Left lung (tissue), 10 donors: Measurements from ENCODE around the gene MAST1. TPM values are rescaled to one million over a fixed set of nuclear protein-coding genes. Genes with fewer than 3 reads are reported as not detected.

Experiments used
- ATAC-seq: fragments of 200-7000 bp; cut with Tn5 transposase; one replicate; pipeline ENCODE4 v1.9.1; 2020; ENCODE audit warnings: moderate library complexity
- DNase-seq, 4 donors: peaks; one replicate each; pipeline ENCODE4 v3.0.0-alpha.2; 2013 to 2020
- H3K27ac ChIP-seq, 2 donors: fragments of 200-600 bp; sonication (generic) in 1 of 2; one replicate each; pipeline versions ENCODE4 v1.5.0 to v1.8.0; 2020 to 2021
- H3K27me3 ChIP-seq, 2 donors: fragments of 200-600 bp; sonication (generic) in 1 of 2; one replicate each; pipeline versions ENCODE4 v1.5.0 to v1.8.0; 2020 to 2021
- H3K36me3 ChIP-seq, 2 donors: fragments of 200-600 bp; sonication (generic) in 1 of 2; one replicate each; pipeline versions ENCODE4 v1.5.0 to v1.8.0; 2020 to 2021
- H3K4me1 ChIP-seq, 2 donors: fragments of 200-600 bp; one replicate each; pipeline ENCODE4 v1.8.0; 2021
- H3K4me3 ChIP-seq, 2 donors: fragments of 200-600 bp; sonication (generic) in 1 of 2; one replicate each; pipeline versions ENCODE4 v1.5.0 to v1.8.0; 2020 to 2021; ENCODE audit warnings: mild to moderate bottlenecking in 1 of 2
- H3K9me3 ChIP-seq, 2 donors: fragments of 200-600 bp; sonication (generic) in 1 of 2; one replicate each; pipeline versions ENCODE4 v1.5.0 to v1.8.0; 2020 to 2021
- CTCF ChIP-seq, 2 donors: fragments of 200-600 bp; sonication (generic) in 1 of 2; IDR thresholded peaks; one replicate each; pipeline versions ENCODE4 v1.5.0 to v1.8.0; 2021; ENCODE audit warnings: antibody characterized with exemption in 2 of 2
- intact Hi-C, 2 donors: fragments of 100-400 bp; cut with DNase I; formaldehyde crosslinking; loops; one replicate each; pipeline versions ENCODE4 v1.11.2 to v1.14.2; 2022
- polyA plus RNA-seq, 6 donors: library from polyadenylated mRNA; unstranded; fragments of 120-200 nt; gene quantifications; one replicate each; pipeline ENCODE4 v1.2.1, GENCODE V29; 2013; ENCODE audit not compliant: insufficient read length in 6 of 6
- total RNA-seq, 2 donors: library from RNA; stranded (reverse); fragmentation: NEBNext Ultra II Directional; extraction: Animal tissue kit (Norgen Biotek cat#: 25700); gene quantifications; one replicate each; pipeline ENCODE4 v1.2.1, GENCODE V29; 2021
- donor health status: DM: no; HTN: yes; CAD: no.
- donor health status: DM: no; HTN: no; CAD: no.

Gene MAST1
- total and polyA plus RNA-seq, 8 donors = 0.15 to 2.4 (median 1.5) TPM

GRCh38 chr19:12856653-12857052 lies 18.3 kb downstream of the MAST1 start:
- no peak overlapping the region for H3K27ac ChIP-seq
- ATAC-seq = no peak
- H3K9me3 ChIP-seq = peaks cover 0 to 4% of the 10 kb centered on the region in 2 donors
- H3K27me3 ChIP-seq = no peaks in the 10 kb centered on the region
- no peak for DNase-seq
- H3K4me1 ChIP-seq = no peaks in the 10 kb centered on the region
- no peak overlapping the region for H3K4me3 ChIP-seq
- TF ChIP-seq CTCF (IDR thresholded peaks at IDR 0.05) = no peak
- no peaks in the 10 kb centered on the region for H3K36me3 ChIP-seq
- intact Hi-C loops = no loop called here

GRCh38 chr19:12858041-12858928 lies 20.0 kb downstream of the MAST1 start:
- no peak for ATAC-seq
- no peaks in the 10 kb centered on the region for H3K4me1 ChIP-seq

DNA sequence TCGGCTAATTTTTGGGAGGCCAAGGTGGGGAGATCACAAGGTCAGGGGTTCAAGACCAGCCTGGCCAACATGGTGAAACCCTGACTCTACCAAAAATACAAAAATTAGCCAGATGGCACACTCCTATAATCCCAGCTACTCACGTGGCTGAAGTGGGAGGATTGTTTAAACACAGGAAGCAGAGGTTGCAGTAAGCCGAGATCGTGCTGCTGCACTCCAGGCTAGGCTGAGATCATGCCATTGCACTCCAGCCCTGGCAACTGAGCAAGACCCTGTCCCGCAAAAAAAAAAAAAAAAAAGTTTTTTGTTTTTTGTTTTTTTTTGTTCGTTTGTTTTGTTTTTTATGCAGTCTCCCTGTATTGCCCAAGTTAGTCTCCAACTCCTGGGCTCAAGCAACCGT lies 21.2 kb downstream of the MAST1 start:
- no peaks in the 10 kb centered on the region for H3K27me3 ChIP-seq
- H3K27ac ChIP-seq = no peak overlapping the region
- intact Hi-C loops = no loop called here
- peaks cover 0 to 4% of the 10 kb centered on the region in 2 donors for H3K9me3 ChIP-seq
- H3K4me3 ChIP-seq = no peak overlapping the region
- H3K4me1 ChIP-seq = no peaks in the 10 kb centered on the region
- TF ChIP-seq CTCF (IDR thresholded peaks at IDR 0.05) = no peak
- H3K36me3 ChIP-seq = no peaks in the 10 kb centered on the region
- DNase-seq (no peak), ATAC-seq (no peak)

More at GRCh38 chr19:12858041-12858928, 20.0 kb downstream of the MAST1 start:
- Histone ChIP-seq H3K4me3 (no peak overlapping the region), H3K27me3 (no peaks in the 10 kb centered on the region), H3K36me3 (no peaks in the 10 kb centered on the region), H3K9me3 (peaks cover 0 to 4% of the 10 kb centered on the region in 2 donors), H3K27ac (no peak overlapping the region)
- TF ChIP-seq CTCF (IDR thresholded peaks at IDR 0.05) = no peak
- intact Hi-C loops = no loop called here
- no peak for DNase-seq

- peaks cover 0 to 10% of the 10 kb centered on the region in 2 donors for H3K27me3 ChIP-seq
- ATAC-seq (no peak), DNase-seq (no peak)
- peaks cover 0 to 12% of the 10 kb centered on the region in 2 donors for H3K4me1 ChIP-seq
- no peaks in the 10 kb centered on the region for H3K9me3 ChIP-seq
- intact Hi-C loops = no loop called here
- H3K36me3 ChIP-seq = no peaks in the 10 kb centered on the region
- H3K4me3 ChIP-seq = no peak overlapping the region
- no peak for TF ChIP-seq CTCF (IDR thresholded peaks at IDR 0.05)
- no peak overlapping the region for H3K27ac ChIP-seq
Measured at GRCh38 chr19:12864143-12864542, 25.8 kb downstream of the MAST1 start.
